T-helper 22 cell (primary cell): ENCODE results near the gene CREB3L2.

Experiments used
- DNase-seq: peaks from one replicate; pipeline ENCODE4 v3.0.0-alpha.2; 2020; ENCODE audit warnings: low read depth

The CREB3L2 gene

DNA sequence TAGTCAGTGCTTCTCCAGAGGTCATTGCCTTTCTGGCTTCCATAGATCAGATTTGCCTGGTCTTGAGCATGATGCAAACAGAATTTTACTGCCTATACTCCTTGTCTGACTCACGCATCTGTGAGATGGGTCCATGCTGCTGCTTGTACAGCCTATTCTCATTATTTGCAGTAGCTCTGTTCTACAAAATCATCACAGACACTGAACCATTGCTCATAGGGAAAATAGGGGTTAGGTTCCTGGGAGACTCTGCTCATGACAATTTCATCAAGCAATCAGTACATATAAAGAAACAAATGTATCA, 7.4 kb upstream of the CREB3L2 start:
- DNase-seq: no peak

DNA sequence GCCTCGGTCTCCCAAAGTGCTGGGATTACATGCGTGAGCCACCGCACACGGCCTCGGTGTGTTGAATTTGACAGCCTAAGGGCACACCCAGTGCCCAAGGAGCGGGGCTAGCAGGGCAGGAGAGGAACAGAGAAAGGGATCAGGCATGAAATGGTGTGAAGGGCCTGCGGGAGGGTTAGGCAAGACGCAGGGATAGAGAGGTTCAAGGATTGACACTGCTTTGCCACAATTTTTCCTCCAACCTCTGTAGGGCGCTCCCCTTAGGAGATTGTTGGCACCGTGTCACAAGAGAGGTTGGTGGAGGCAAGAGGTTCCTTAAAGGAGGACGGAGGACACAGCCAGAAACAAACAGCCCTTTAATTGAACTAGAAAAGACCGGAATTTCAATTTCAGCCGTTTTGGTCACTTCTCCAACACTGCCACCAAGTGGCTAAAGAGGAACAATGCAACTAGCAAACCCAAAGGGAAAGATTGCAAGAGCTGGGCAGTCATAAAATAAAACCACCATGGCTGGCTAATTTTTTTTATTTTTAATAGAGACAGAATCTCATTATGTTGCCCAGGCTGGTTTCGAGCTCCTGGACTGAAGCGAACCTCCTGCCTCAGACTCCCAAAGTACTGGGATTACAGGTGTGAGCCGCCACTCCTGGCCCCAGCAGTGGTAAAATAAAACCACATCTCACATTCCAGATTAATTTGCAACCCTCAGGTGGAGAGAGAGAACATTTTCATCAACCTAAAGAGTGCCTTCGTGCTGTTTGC, 6.9 kb upstream of the CREB3L2 start:
- peak; percentile 1 for DNase-seq

DNA sequence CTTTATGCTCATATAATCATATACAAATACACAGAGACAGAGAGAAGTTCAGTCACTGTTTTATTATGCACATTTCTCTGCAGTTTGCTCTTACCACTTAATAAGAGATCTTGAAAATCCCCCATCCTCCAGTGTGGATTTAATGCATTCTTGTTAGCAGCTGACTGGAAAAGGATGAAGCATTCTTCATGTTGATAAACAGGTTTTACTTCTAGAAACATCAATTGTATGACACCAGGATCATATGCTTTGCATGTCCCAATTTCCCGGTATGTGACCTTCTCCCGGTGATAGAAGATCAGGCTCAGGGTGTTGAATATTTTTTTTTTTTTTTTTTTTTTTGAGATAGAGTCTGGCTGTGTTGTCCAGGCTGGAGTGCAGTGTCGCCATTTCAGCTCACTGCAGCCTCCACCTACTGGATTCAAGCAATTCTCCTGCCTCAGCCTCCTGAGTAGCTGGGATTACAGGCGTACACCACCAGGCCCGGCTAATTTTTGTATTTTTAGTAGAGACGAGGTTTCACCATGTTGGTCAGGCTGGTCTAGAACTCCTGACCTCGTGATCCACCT, 6.2 kb upstream of the CREB3L2 start:
- DNase-seq: no peak

DNA sequence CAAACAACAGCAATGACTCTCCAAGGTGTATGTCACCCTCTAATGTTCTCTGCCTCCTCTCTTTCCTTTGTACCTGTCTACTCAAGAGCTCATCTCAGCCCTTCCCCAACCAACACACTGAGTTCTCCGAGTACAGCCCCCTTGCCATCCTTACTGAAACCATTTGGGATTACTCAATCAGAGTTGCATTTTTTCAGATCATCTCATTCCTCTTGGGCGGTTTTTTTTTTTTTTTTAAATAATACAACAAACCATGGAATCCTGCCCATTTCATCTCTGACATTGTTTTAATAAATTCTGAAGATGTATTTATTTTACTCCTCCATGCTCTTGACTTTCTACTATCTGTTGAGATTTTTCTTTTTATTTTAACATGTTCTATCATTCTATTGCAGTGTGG, 4.2 kb upstream of the CREB3L2 start:
- DNase-seq: no peak

DNA sequence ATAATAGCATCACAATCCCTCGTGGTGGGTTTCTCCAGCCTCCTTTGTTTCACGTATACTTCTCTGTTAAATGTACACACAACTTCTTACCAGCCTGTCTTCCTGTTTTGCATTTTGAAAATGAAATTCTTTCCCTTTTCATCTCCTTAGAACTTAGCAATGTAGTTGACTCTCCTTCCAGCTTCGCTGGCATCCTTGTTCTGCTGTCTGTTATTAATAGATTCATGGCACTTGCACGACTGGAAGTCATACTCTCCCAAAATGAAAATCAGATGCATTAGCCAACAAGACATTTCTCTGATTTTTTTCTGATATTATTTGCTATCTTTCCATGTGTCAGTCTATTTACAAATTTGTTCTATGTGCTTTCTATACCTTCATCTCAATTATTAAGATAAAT, 3.0 kb upstream of the CREB3L2 start:
- no peak for DNase-seq

DNA sequence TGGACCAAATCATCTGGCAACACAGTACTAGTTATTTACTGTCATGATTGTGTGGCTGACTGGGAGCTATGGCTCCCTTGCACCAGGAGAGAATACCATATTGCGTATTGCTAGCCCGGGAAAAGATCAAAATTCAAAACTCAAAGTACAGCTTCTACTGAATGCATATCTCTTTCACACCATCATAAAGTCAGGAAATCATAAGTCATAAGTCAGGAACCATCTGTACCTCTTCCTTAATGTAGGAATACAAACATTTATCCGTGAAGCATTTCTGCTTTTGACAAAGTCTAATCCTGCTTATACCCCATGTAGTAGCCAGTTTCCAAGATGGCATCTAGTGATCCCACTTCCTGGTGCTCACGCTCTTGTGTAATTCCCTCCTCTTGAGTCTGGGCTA, 2.2 kb upstream of the CREB3L2 start:
- DNase-seq: no peak

DNA sequence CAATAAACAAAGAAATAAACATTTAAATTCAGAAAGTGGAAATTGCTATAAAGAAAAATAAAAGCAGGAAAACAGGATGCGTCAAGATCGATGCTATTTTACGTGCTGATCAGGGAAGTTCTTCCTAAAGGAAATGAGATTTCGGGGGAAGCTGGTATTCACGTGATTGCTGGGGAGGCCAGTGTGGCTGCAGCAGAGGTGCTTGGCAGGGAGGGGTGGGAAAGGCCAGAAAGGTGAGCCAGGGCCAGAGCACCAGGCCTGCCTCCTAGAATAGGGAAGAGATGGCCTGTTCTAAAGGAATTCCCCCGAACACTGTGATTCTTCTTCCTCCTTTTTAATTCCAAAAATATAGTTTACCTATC, 923 bp upstream of the CREB3L2 start:
- no peak for DNase-seq

DNA sequence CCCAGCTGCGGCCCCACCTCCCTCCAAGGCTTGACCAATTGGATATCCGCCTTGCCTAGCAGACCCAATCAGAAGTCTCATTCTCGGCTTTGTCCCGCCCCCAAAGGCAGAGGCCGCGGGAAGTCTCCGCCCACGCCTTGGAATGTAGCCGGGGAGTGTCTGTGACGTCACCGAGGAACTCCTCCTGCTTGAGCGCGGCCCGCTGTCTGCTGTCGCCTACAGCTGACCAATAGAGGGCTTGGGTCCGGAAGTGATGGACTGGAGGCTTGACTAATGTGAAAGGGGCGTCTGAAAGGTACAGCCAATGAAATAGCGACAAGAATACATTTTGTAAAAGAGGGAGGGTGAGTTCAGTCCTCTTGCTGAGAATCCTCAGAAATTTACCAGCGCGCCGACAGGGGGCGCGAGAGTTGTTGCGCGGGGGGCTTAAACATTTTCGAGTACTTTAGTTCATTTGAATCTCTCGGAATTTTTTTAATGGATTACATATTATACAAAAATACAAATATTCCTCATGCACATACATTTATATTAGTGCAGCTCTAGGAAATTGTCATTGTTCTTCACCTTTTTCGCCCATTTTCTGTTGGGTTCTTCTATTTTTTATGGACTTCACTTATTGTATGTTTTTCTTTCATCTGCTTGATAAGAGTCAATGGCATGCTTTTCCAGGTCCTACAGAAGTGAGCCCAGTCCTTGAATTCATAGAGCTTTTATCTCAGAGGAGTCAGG, 376 bp upstream of the CREB3L2 start:
- peak; percentile 97 for DNase-seq

DNA sequence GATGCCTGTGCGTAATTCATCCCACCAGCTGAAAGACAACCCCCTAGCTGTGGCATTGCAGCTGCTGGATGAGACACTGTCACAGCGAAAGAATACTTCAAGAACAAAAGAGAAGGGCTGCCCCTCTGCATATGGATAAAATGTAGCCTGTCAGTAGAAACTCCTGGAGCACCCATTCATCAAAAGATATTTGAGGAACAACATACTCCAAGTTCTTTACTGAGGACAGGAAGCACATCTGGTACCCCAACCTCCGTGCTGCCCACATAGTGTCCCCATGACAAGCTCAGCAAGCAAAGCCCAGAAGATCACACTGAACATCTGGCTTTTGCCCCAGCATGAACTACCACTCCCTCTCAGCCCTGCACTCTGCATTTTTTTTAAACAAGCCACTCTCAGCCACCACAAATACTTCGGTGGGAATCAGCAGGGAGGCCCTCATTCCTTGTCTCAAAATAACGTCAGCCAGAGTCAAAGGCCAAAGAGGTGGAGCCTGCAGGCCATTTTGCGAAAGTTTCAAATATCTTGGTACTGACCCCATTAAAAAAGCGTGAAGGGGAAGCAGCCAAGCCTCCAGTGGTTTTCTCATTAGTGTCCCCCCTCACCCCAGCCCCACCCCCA, 1.7 kb downstream of the CREB3L2 start:
- DNase-seq: no peak

DNA sequence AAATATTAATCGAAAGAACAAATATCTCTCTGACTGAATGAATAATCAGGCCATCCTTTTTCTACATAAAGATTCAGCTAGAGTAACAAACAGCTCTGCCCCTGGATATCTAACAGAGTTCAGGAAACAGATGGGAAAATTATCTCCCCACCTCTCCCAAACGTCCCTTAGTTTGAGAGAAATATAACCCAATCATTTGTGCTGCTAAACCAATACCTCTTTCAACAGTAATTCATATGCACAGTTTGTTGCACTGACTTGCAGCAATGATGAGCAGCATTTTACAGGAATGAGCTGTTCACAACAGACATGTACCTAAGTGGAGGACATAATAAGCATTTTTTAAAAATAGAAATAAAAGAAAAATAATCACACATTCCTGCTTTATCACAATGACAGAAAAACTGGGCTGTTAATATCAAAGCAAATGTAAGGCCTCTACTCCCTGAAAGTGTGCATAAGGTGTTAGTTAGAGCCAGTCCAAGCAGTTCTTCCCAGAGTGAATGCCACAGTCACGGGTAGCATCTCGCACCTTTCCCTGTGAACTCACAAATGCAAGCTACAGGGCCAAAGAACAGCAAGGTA, 2.3 kb downstream of the CREB3L2 start:
- no peak for DNase-seq

DNA sequence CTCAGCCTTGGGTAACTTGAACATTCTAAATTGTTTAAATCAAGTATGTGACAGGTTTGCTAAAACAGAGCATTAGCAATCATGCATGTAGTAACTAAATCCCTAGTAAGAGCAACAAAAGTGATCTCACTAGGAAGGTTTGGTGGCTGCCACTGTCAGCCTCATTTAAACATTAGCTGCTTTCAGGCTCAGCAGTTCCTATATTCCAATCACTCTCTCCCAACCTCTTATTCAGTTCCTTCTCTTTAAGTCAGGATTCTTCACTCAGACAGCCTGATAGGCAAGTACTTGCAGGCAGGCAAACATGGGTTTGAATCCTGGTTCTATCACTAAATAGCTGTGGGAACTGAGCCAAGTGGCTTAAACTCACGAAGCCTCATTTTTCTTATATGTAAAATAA, 3.6 kb downstream of the CREB3L2 start:
- DNase-seq: no peak

DNA sequence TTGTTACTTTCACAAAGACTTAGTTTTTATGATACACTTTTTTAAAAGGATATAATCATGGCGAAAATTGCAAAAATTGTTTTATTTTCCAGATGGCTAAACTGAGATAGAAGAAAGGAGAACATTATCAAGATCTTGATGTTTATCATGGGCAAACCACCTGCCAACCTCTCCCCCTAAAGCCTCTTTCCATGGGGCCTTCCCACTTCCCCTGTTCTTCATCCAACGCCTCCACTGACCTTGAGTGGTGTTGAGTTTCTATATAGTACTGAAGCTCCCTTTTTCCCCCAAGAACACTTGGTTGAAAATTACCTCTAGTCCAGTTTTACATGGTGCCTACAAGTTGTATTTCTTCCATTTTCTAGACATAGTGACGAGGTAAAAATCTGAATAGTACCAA, 5.0 kb downstream of the CREB3L2 start:
- DNase-seq: no peak

DNA sequence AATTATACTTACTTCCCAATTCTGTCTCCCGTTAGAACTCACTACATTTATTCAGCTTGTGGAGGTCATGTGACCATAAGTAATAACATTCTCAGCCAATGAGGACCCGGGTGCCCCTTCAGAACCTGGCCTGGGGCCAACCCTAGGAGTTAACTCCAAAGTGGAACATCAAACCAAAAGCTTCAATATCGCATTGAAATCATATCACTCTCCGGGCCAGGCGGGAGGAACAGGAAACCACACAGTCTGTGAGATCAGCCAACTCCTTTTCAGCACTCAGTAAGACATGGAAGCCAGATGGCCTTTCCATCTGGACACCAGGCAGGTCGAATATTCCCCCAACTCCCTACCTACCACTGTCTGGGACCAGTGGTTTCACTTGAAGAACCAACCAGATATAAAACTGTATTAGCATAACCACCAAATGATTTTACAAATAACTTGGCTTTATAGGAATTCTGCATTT, 5.5 kb downstream of the CREB3L2 start:
- no peak for DNase-seq

DNA sequence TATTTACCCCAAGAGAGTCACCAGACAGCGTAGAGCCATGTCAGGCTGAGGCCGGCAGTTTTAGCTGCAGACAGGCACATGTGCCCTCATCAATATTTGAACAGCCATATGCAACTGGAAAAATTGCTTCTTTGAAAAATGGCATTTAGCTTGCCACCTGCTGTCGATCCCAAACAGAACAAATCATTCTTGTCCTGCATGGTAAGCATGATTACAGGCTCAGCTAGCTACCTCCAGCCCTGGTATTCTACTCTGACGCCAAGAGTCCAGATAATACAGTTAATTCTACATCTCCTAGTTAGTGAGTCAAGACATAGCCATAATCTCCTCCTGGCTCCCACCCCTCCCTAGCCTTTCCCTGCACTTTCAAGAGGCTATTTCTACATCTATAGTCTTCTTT, 7.7 kb downstream of the CREB3L2 start:
- DNase-seq: no peak

DNA sequence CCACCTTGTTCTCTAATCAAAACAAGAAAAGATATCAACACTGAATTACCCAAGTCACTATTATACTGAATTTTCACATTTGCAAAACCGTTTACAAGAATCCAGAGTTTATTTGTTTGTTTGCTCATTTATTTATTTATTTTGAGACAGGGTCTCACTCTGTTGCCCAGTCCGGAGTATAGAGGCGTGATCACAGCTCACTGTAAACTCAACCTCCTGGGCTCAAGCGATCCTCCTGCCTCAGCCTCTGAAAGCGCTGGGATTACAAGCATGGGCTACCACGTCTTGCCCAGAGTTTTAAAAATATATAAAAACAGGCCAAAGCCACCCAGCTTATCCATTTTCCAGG, 8.5 kb downstream of the CREB3L2 start:
- no peak for DNase-seq

DNA sequence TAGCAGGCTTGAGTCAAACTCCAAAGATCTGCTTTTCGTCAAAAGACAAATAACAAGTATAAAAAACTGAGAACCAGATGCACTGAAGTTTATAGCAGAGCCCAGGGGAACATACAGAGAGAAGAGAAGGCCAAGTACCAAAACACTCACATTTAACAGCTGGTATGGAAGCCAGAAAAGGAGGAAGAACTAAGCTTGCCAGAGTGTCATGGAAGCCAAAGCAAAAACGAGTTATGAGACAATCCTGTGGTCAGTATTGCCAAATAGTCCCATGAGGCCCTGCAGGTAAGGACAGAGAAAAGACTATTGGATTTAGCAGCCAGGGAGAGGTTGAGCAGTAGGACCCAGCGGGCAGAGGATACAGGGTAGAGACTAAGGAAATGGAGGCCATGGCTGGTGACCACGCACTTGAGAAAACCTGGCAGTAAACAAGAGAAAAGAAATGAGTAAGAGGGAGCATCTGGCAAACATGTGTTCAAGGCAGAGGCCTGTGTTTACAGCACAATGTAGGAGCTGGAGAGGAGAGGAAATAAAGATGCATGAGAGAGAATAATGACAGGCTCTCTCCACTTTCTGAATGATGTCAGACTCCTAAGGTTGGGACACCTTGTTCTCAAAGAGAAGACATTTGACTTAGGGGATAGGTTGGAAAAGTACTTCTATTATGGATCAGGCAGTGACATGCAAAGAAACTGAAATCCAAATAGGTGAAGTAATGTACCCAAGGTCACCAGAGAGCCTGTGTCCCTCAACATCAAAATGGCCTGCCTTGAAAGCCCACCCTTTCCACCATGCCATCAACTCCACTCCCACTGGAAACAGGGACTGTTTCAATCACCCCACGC, 9.1 kb downstream of the CREB3L2 start:
- DNase-seq: no peak

DNA sequence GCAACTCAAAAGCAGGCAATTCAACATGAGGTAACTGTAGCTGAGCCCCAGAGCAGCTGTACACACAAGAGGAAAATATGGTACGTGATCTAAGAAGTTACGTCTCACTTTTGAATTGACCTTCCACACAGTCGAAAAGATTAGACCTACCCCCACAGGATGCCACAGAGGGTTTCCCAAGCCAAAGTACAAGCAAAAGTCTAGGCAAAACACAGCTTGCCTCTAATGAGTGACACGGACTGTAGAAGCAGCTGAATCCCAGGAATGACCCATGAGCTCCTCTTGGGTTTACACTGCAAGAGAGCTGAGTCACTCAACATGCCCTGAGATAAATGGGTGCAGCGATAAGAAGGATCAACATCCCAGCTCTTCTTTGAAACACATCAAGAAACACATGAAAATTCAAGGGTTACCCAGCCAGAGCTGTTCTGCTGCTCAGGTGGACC, 9.8 kb downstream of the CREB3L2 start:
- DNase-seq: no peak

DNA sequence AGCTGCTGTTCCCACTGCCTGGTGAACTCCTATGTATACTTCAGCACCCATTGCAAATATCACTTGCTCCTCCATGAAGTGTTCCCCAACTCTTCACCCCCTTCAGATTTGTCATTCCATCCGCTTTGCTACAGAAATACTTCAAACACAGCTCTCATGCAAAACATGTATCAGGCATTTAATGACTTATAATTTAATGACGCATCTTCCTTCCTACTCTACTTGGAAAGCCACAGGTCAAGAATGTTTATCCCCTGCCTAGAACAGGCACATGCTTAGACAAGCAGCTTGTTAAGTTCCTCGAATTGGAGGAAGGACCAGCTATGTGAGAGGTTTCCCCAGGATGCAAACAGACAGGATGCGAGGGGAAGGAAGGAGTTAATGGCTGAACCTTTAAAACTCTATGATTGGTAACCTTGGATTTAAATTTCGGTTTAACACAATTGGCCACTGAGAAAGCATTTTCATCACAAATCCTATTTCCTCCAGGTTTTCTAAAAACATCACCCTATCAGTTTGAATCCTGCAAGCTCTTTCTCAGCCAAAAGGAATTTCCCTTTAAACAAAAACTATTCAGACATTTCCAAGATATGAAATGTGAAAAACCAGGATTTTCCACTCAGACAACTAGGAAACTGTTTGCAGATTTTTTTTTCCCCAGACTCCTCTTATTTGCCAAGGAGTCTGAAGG, 11.5 kb downstream of the CREB3L2 start:
- DNase-seq: no peak

DNA sequence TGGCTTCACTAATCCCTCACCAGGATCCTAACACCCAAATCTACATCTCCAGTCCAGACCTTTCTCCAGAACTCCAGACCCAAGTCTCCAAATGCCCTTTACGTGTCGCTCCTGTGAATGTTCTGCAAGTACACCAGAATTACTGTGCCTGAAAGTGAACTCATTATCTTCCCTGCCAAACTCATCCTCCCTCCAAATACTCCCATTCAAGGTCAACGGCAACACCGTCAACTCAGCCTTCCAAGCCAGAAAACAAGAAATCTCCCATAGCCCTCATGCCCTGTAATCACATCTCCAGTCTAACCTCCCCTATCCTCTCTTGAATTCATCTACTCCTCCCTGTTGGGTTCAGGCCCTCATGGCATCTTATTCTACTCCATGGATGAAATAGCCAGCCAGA, 12.3 kb downstream of the CREB3L2 start:
- no peak for DNase-seq

DNA sequence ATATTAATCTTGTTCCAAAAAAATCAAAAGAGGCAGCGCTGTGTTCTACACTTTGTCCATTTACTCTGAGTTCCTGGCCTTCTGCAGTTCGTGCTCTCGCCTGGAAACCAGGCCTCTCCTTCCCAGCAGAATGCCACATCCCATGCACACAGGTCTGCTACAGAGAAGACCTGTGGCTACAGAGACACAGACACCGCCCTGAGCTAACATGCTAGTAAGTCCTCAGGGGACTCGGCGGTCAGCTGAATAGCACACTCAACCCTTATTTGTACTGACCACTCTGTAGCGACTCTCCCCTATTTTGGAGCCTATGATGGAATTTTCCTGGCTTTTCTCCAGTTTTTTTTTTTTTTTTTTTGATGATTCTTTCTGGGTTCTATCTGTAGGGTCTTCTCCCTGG, 12.8 kb downstream of the CREB3L2 start:
- DNase-seq: no peak

DNA sequence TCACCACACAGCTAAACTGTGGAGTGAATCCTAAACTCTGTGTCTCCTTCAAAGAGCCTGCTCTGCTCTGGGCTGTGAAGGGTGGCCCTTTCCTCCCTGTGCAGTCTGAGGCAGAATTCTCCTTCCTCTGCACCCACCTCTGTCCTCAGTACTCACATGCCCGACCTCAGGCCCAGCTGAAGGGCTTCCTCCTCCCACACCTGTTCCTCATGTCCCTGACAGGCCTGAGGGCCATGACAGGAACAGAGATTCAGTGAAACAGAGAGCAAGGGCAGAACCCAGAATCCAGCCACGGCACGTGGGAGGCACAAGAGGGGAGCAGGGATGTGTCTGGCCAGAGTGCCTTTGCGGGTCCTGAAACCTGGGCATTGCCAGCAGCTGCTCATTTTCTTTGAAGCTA, 13.9 kb downstream of the CREB3L2 start:
- DNase-seq: no peak
